Measurements from ENCODE around the gene KIAA1217.

KIAA1217 gene

DNA sequence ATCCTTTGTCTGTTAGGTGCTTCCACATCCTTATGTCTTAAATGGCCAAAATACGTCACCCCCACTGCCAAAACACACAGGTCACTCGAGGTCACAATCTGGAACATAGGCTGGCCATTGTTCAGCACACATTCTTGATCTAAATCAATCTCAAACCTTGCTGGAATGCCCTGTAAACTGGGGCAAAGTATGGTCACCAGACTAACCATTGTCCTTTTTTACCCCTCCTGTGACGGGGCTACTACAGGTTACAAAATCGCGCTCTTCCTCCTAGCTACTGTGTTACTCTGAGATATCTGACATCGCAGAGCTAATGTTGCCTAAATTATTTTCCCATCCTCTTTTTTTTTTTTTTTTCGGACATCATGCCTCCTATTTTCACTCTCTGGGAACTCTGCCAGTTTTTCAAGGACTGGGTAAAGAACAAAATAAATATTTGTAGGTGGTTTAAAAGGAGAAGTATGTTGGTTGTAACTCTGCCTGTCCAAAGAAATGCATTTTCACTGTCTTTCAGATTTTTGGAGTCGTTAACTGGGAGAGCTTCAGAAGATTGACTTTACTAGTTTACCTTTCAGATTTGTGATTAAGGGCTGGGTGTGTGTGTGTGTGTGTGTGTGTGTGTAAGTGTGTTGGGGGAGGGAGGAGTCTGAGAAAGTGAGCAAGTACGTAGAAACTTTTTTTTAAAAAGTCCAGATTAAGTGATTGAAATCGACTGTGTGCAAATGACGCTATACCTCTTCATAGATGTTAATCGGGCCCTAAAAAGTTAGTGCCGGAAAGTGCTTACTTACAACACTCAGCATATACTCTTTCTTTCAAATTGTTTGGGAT is 942 bp upstream of the KIAA1217 start:
- DNase-seq (ENCODE audit: low read depth): no peak

GRCh38 chr10:24209432-24209771 is 464 bp downstream of the KIAA1217 start:
- no peak for DNase-seq (ENCODE audit: low read depth)

GRCh38 chr10:24209946-24210491 is 1.1 kb downstream of the KIAA1217 start:
- DNase-seq (ENCODE audit: low read depth): no peak

DNA sequence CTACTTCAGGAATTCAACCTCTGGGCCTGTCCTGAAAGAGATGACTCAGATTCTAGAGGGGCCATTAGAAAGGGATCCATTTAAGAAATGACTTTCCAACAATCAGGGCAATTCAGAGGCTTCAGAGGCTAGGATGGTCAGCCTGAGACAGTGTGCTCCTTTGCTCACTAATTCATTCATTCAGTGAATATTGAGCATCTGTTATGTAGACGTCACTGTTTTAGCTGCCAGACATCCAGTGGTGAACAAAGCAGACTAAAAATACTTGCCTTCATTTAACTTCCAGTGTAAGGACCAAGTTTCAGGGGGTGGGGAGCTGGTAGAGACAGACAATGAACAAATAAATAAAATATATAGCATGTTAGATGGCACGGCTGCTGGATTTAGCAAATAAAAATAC is 1.6 kb downstream of the KIAA1217 start:
- DNase-seq (ENCODE audit: low read depth): no peak

DNA sequence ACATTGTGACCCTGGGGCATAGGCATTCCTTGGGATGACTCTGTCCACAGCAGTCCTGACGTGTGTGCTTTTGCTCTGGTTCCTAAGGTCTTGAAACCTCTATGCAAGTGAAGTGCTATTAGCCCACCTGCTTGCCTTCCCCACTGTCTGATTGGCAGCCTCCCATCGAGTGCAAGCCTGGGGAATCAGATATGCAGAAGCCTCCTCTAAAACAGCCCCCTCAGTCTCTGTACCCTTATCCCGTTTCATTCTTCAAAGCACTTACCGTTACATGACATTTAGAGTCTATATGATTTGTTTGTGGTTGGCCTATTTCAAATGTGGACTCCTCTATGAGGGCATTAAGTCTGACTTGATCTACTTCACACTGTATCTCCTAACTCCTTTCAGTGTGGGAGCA is 4.3 kb downstream of the KIAA1217 start:
- DNase-seq (ENCODE audit: low read depth): no peak

GRCh38 chr10:24213881-24214280 is 4.9 kb downstream of the KIAA1217 start:
- no peak for DNase-seq (ENCODE audit: low read depth)

GRCh38 chr10:24214762-24215161 is 5.8 kb downstream of the KIAA1217 start:
- DNase-seq (ENCODE audit: low read depth): no peak

- DNase-seq (ENCODE audit: low read depth): no peak
Measured at GRCh38 chr10:24215196-24215595, 6.3 kb downstream of the KIAA1217 start.

- no peak for DNase-seq (ENCODE audit: low read depth)
Measured at GRCh38 chr10:24215603-24216002, 6.7 kb downstream of the KIAA1217 start.

DNA sequence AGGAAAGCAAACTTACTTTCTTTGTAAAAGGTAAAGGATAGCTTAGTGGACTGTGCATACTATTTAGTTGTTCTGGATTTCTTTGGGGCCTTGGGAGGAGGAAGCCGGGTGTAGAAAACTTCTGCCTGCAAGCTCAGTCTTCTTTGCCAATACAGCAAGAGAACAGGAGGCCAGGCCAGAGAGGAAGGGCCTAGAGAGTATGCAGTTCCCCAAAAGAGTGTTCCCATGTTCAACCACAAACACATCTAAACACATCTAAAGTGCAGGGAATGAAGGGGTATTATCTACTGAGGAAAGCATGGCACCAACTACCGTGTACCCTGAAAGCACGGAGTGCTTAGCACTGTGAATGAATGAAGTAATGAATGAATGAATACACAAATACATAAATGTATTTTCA is 11.0 kb downstream of the KIAA1217 start:
- DNase-seq (ENCODE audit: low read depth): no peak

GRCh38 chr10:24223341-24223740 is 14.4 kb downstream of the KIAA1217 start:
- DNase-seq (ENCODE audit: low read depth): no peak

GRCh38 chr10:24223953-24224352 is 15.0 kb downstream of the KIAA1217 start:
- DNase-seq (ENCODE audit: low read depth): no peak

DNA sequence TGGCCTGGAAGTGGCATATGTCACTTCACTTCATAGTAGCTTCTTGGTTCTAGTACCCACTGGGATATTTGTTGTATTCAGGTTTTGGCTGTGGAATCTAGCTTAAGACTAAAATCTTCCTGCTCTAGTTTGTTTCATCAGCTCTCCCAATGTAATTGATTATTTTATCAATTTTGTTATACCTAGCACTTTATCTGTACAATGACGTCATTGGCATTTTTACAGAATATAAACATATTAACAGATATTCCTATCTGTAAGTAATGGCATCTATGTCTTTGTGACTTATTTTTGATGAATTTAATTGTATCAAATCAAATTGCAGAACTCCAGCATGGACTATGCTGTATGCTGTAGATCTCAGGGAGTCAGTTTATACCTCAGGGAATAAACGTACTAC is 19.7 kb downstream of the KIAA1217 start:
- no peak for DNase-seq (ENCODE audit: low read depth)

GRCh38 chr10:24229909-24230308 is 21.0 kb downstream of the KIAA1217 start:
- no peak for DNase-seq (ENCODE audit: low read depth)

DNA sequence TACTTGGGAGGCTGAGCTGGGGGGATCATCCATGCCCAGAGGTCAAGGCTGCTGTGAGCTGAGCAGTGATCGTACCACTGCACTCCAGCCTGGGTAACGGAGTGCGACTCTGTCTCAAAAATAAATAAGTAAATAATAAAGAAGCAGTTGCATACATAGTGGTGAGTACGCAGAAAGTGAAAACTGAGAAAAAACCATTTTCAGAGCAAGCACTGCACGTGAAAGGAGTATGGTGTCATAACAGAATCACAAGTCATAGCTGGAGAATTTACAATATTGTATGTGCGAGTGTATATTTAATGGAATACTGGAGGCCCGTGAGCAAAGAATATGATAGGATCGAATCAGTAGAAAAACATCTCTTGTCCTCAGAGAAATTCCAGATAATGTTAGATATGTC is 22.3 kb downstream of the KIAA1217 start:
- no peak for DNase-seq (ENCODE audit: low read depth)

- no peak for DNase-seq (ENCODE audit: low read depth)
Measured at GRCh38 chr10:24234784-24235183, 25.8 kb downstream of the KIAA1217 start.

GRCh38 chr10:24235471-24235870 is 26.5 kb downstream of the KIAA1217 start:
- DNase-seq (ENCODE audit: low read depth): no peak

DNA sequence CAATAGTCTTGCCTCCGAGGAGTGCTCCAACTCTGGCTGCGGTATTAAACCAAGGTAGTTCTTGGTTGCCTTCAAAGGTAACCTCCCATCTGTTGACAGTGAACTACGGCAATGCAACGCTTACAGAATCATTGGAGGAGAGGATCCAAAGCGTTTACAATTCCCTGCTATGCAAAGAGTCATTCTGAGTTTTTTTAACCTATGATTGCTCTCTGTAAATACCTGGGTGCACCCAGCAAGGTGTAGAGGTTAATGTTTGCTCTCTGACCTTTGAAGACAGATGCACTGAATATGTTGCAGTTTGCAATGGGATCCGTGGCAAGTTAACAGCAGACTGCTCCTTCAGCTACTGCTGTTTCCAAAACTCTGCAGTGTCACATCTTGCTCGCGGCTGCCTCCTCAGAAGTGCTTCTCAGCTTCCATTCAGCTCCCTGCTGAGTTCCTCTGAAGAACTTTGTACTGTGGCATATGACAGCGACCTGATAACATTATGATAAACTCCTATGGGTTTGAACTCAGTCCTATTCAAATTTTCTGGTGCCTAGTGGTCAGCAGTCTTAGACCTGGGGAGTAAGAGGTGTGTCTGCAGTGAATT is 29.0 kb downstream of the KIAA1217 start:
- DNase-seq (ENCODE audit: low read depth): no peak

GRCh38 chr10:24238519-24239247 is 29.7 kb downstream of the KIAA1217 start:
- DNase-seq (ENCODE audit: low read depth): no peak

DNA sequence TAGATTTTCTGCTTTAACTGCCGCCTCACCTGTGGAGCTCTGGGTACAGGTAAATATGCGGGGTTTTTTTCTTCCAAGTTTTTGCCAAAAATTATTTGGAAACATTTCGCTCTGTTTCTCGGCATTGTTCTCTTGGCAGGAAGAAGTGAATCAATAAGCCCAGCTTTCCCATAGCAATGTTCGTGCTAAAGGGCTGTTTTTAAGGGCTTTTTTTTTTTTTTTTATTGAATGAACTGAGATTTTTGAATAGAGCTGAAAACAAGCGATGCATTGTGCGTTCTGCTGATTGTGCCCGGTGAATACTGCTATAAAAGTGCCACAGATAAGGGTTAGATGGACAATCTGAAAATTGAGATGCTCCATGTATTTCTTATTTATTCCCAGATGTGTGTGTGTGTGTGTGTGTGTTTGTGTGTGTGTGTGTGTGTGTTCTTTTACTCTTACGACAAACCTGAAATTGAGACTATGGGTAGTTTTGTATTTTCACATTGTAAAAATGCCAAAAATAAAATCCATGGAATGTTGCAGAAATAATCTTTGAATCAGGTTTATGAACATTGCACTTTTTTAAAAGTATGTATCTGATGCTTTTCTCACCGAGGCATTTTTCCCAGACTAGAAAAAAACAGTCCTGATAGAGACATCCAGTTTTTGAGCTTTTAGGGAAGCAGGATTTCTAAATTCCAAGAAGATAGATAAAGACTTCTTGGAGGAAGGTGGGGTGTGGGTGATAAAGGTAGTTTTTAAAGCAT is 30.5 kb downstream of the KIAA1217 start:
- no peak for DNase-seq (ENCODE audit: low read depth)

DNA sequence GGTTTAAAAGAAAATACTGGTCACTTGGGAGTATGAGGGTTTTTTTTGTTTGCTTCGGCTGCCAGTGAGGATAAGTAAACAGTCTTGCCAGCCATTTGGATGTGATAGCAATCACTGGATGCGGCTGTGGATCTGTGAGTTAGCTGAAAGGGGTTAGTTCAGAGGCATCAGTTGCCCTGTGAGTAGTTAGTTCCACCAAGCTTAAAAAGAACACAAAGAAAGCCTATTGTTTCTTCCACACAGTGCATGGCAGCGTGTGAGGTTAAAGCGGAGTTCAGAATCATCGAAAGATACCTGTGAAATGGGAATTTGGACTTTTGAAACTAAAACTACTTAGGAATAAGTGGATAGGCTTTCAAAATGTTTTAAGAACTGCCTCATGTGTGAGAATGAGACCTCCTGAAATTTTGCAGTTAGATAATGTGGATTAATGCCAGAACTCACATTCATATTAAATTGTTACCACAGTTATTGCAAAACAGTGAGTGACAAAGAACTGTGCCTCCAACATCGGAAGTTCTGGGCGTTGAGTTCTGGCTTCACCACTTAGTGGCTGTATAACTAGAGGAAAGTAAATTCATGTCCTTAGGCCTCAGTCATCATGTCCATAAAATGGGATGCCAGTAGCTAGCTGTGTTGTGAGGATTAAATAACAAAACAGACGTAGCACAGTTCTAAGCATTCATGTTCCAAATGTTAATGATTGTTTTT is 31.3 kb downstream of the KIAA1217 start:
- DNase-seq (ENCODE audit: low read depth): peak; percentile 18
